Liver (tissue), 3 donors: ENCODE data around the gene DCDC1.

Source experiments
- ATF3 ChIP-seq: IDR thresholded peaks from 2 replicates; pipeline ENCODE4 v1.6.1; 2016; ENCODE audit warnings: antibody characterized with exemption
- CTCF ChIP-seq: fragments of 150-350 bp; IDR thresholded peaks from 2 replicates; pipeline ENCODE4 v1.5.1; 2017; ENCODE audit warnings: improper control_type of control experiment, low read depth, low read length; ENCODE audit not compliant: missing input control
- EGR1 ChIP-seq, 2 donors: IDR thresholded peaks; 2 replicates each; pipeline ENCODE4 v1.6.1; 2016 to 2018; ENCODE audit warnings: antibody characterized with exemption in 2 of 2, low read depth in 2 of 2
- RAD21 ChIP-seq, 2 donors: IDR thresholded peaks; 2 replicates each; pipeline ENCODE4 v1.6.1; 2016; ENCODE audit warnings: antibody characterized with exemption in 2 of 2, mild to moderate bottlenecking in 2 of 2
- REST ChIP-seq: IDR thresholded peaks from 2 replicates; pipeline ENCODE4 v1.6.1; 2016; ENCODE audit warnings: antibody characterized with exemption, mild to moderate bottlenecking
- SP1 ChIP-seq: IDR thresholded peaks from 2 replicates; pipeline ENCODE4 v1.6.1; 2018; ENCODE audit warnings: antibody characterized with exemption, mild to moderate bottlenecking
- TAF1 ChIP-seq: conservative IDR thresholded peaks from 2 replicates; pipeline ENCODE4 v1.6.1; 2016; ENCODE audit warnings: antibody characterized with exemption, mild to moderate bottlenecking
- ZBTB33 ChIP-seq: IDR thresholded peaks from 2 replicates; pipeline ENCODE4 v1.6.1; 2016; ENCODE audit warnings: antibody characterized with exemption
- donor health status: healthy.
- donor health status: healthy.

GRCh38 chr11:30852091-30852490 lies 517.4 kb downstream of the DCDC1 start:
- TF ChIP-seq EGR1 (IDR thresholded peaks at IDR 0.05; ENCODE audit: low read depth in 2 of 2) (no peak), CTCF (no peak), SP1 (no peak), REST (no peak), TAF1 (no peak), RAD21 (IDR thresholded peaks at IDR 0.05) (no peak), ATF3 (no peak), ZBTB33 (no peak)
